CD4-positive, alpha-beta T cell (primary cell): ENCODE results near the gene THEMIS. TPM values are rescaled to one million over a fixed set of nuclear protein-coding genes. Genes with fewer than 3 reads are reported as not detected.

Experiments used
- ATAC-seq: fragments of 200-7000 bp; cut with Tn5 transposase; one replicate; pipeline ENCODE4 v1.10.0; 2022; ENCODE audit warnings: mild to moderate bottlenecking; ENCODE audit not compliant: poor library complexity
- CTCF ChIA-PET: fragments of 350-600 bp; sonication (Branson Sonifier 250); formaldehyde crosslinking; loops from one replicate; lab custom pipeline; 2021; ENCODE audit warnings: antibody characterized with exemption, inconsistent platforms; lab: Charles Lee
- POLR2A ChIA-PET: fragments of 350-600 bp; sonication (Branson Sonifier 250); formaldehyde crosslinking; loops from one replicate; lab custom pipeline; 2021; ENCODE audit warnings: antibody characterized with exemption, inconsistent platforms; lab: Charles Lee
- DNase-seq, 14 experiments: peaks; one replicate each; pipeline ENCODE4 v3.0.0-alpha.2; 2013 to 2020; ENCODE audit warnings: mixed read lengths in 2 of 14
- H3K27ac ChIP-seq, 2 donors: one replicate each; pipeline versions ENCODE4 v1.5.1 to v1.7.0; 2013; ENCODE audit warnings: low read length in 2 of 2, low read depth in 1 of 2, mild to moderate bottlenecking in 1 of 2
- H3K27me3 ChIP-seq, 2 experiments: 1 replicate in 1 of 2; 2 replicates in 1 of 2; pipeline versions ENCODE4 v1.6.1 to v1.7.0; 2013; ENCODE audit warnings: low read length in 2 of 2, control low read depth in 1 of 2, mild to moderate bottlenecking in 1 of 2, moderate library complexity in 1 of 2; ENCODE audit not compliant: insufficient read depth in 2 of 2, control insufficient read depth in 1 of 2
- H3K36me3 ChIP-seq: one replicate; pipeline ENCODE4 v1.6.1; 2013; ENCODE audit warnings: low read length, control low read depth; ENCODE audit not compliant: insufficient read depth
- H3K4me1 ChIP-seq: one replicate; pipeline ENCODE4 v1.6.1; 2013; ENCODE audit warnings: low read length, control low read depth; ENCODE audit not compliant: insufficient read depth
- H3K4me3 ChIP-seq: one replicate; pipeline ENCODE4 v1.5.1; 2013; ENCODE audit warnings: mild to moderate bottlenecking, low read length, moderate library complexity
- H3K9me3 ChIP-seq, 2 experiments: 1 replicate in 1 of 2; 2 replicates in 1 of 2; pipeline versions ENCODE4 v1.6.1 to v1.7.0; 2013; ENCODE audit warnings: low read length in 2 of 2, mild to moderate bottlenecking in 2 of 2, control low read depth in 1 of 2, moderate library complexity in 1 of 2; ENCODE audit not compliant: control insufficient read depth in 1 of 2, insufficient read depth in 1 of 2
- H3K27ac Mint-ChIP-seq: one replicate; pipeline ENCODE4 v1.8.0; 2020; ENCODE audit warnings: mixed read lengths
- H3K27me3 Mint-ChIP-seq: one replicate; pipeline ENCODE4 v1.8.0; 2021; ENCODE audit warnings: mixed read lengths
- H3K36me3 Mint-ChIP-seq: one replicate; pipeline ENCODE4 v1.8.0; 2021; ENCODE audit warnings: low read depth, mixed read lengths
- H3K4me1 Mint-ChIP-seq: one replicate; pipeline ENCODE4 v1.8.0; 2021; ENCODE audit warnings: low read depth, mixed read lengths
- H3K4me3 Mint-ChIP-seq: one replicate; pipeline ENCODE4 v1.8.0; 2020; ENCODE audit warnings: mild to moderate bottlenecking, mixed read lengths
- H3K9me3 Mint-ChIP-seq: one replicate; pipeline ENCODE4 v1.8.0; 2020; ENCODE audit warnings: mixed read lengths
- CTCF ChIP-seq: fragments of 200-600 bp; IDR thresholded peaks from one replicate; pipeline ENCODE4 v1.8.0; 2022; ENCODE audit warnings: antibody characterized with exemption, mild to moderate bottlenecking
- intact Hi-C, 2 experiments: fragments of 100-400 bp; cut with DNase I in 1 of 2; cut with micrococcal nuclease in 1 of 2; formaldehyde crosslinking; loops; one replicate each; pipeline versions ENCODE4 v1.15.1 to v1.9.0; 2023 to 2025; cut with DNase I, micrococcal nuclease
- total RNA-seq, 174 experiments: library from RNA in 2 of 174; stranded (reverse) in 2 of 174; gene quantifications; one replicate each; pipeline ENCODE4 v1.2.3 and lab custom pipeline; 2021 to 2026

THEMIS gene
- total RNA-seq, 2 experiments from 2014 or later, result 25.0 to 25.3 TPM

GRCh38 chr6:127706216-127706615 lies 194.6 kb downstream of the THEMIS start:
- intact Hi-C loops, result no loop called here
- CTCF ChIA-PET, result no interaction called here
- H3K36me3 Mint-ChIP-seq, result peaks cover 83% of the 10 kb centered on the region

GRCh38 chr6:127695108-127695507 lies 205.8 kb downstream of the THEMIS start:
- Mint-ChIP-seq H3K36me3 (peaks cover 85% of the 10 kb centered on the region), H3K27ac (no peak overlapping the region), H3K4me3 (no peak overlapping the region), H3K9me3 (peaks cover 5% of the 10 kb centered on the region), H3K27me3 (no peaks in the 10 kb centered on the region), H3K4me1 (no peaks in the 10 kb centered on the region)
- TF ChIP-seq CTCF, result no peak
- no peak overlapping the region for H3K27ac ChIP-seq
- no peak for ATAC-seq
- DNase-seq, result no peak
- no peaks in the 10 kb centered on the region for H3K4me1 ChIP-seq
- H3K36me3 ChIP-seq, result peaks cover 19% of the 10 kb centered on the region
- H3K9me3 ChIP-seq, result no peaks in the 10 kb centered on the region
- H3K4me3 ChIP-seq, result no peak overlapping the region
- POLR2A ChIA-PET, result interaction anchor here (0.5 kb wide), 1 partner anchor 915 kb away, joined by 4 read pairs; no protein-coding TSS in a partner anchor
- CTCF ChIA-PET, result no interaction called here
- no peaks in the 10 kb centered on the region for H3K27me3 ChIP-seq
- intact Hi-C loops, result no loop called here

More at GRCh38 chr6:127706216-127706615, 194.6 kb downstream of the THEMIS start:
- no peaks in the 10 kb centered on the region for H3K27me3 ChIP-seq
- no peak overlapping the region for H3K4me3 Mint-ChIP-seq
- H3K9me3 ChIP-seq, result peaks cover 0 to 5% of the 10 kb centered on the region in 2 experiments
- DNase-seq (no peak), ATAC-seq (no peak)
- H3K4me1 ChIP-seq, result no peaks in the 10 kb centered on the region
- peaks cover 11% of the 10 kb centered on the region for H3K9me3 Mint-ChIP-seq
- POLR2A ChIA-PET, result no interaction called here
- H3K4me3 ChIP-seq, result no peak overlapping the region
- no peaks in the 10 kb centered on the region for H3K27me3 Mint-ChIP-seq
- TF ChIP-seq CTCF, result no peak
- H3K27ac Mint-ChIP-seq, result no peak overlapping the region
- H3K27ac ChIP-seq, result no peak overlapping the region
- peaks cover 59% of the 10 kb centered on the region for H3K36me3 ChIP-seq
- H3K4me1 Mint-ChIP-seq, result no peaks in the 10 kb centered on the region

- H3K4me1 ChIP-seq, result no peaks in the 10 kb centered on the region
- Mint-ChIP-seq H3K27me3 (no peaks in the 10 kb centered on the region), H3K27ac (no peak overlapping the region), H3K4me3 (no peak overlapping the region), H3K9me3 (peaks cover 13% of the 10 kb centered on the region), H3K4me1 (no peaks in the 10 kb centered on the region), H3K36me3 (peaks cover 87% of the 10 kb centered on the region)
- H3K9me3 ChIP-seq, result peaks cover 3 to 6% of the 10 kb centered on the region in 2 experiments
- no peaks in the 10 kb centered on the region for H3K27me3 ChIP-seq
- ChIA-PET CTCF (no interaction called here), POLR2A (no interaction called here)
- no peak overlapping the region for H3K4me3 ChIP-seq
- TF ChIP-seq CTCF, result no peak
- no peak for DNase-seq
- intact Hi-C loops, result no loop called here
- H3K36me3 ChIP-seq, result peaks cover 11% of the 10 kb centered on the region
- H3K27ac ChIP-seq, result no peak overlapping the region
- no peak for ATAC-seq
Measured at GRCh38 chr6:127691146-127691545, 209.7 kb downstream of the THEMIS start.
